Mesendoderm (in vitro differentiated cells): ENCODE results near the gene APLF.

ENCODE experiments used
- DNase-seq: peaks from one replicate; pipeline ENCODE4 v3.0.0; 2013
- H2AK5ac ChIP-seq: 2 replicates; pipeline ENCODE4 v1.6.1; 2013; ENCODE audit warnings: low read length, inconsistent platforms
- H2BK120ac ChIP-seq: 2 replicates; pipeline ENCODE4 v1.6.1; 2013; ENCODE audit warnings: low read depth, mild to moderate bottlenecking, low read length, moderate library complexity, mixed read lengths
- H2BK15ac ChIP-seq: replicated peaks from 2 replicates; pipeline ENCODE4 v1.6.1; 2013; ENCODE audit warnings: low read depth, mild to moderate bottlenecking, moderate library complexity
- H2BK5ac ChIP-seq: 2 replicates; pipeline ENCODE4 v1.6.1; 2013; ENCODE audit warnings: low read length, inconsistent platforms
- H3K18ac ChIP-seq: 2 replicates; pipeline ENCODE4 v1.6.1; 2013; ENCODE audit warnings: mild to moderate bottlenecking, low read length, mixed read lengths
- H3K23ac ChIP-seq: one replicate; pipeline ENCODE4 v1.6.1; 2013; ENCODE audit warnings: low read length
- H3K27ac ChIP-seq: 2 replicates; pipeline ENCODE4 v1.5.1; 2013; ENCODE audit warnings: low read depth, mild to moderate bottlenecking, inconsistent platforms, low read length, moderate library complexity
- H3K27me3 ChIP-seq: 2 replicates; pipeline ENCODE4 v1.6.1; 2013; ENCODE audit warnings: low read length, control low read depth, mild to moderate bottlenecking, inconsistent platforms; ENCODE audit not compliant: insufficient read depth, poor library complexity
- H3K36me3 ChIP-seq: 2 replicates; pipeline ENCODE4 v1.6.1; 2013; ENCODE audit warnings: low read length, inconsistent platforms; ENCODE audit not compliant: control insufficient read depth, insufficient read depth
- H3K4ac ChIP-seq: one replicate; pipeline ENCODE4 v1.6.1; 2013; ENCODE audit warnings: low read depth, mild to moderate bottlenecking, low read length, moderate library complexity
- H3K4me1 ChIP-seq: 2 replicates; pipeline ENCODE4 v1.6.1; 2013; ENCODE audit warnings: low read depth, low read length, inconsistent platforms; ENCODE audit not compliant: control insufficient read depth
- H3K4me2 ChIP-seq: 2 replicates; pipeline ENCODE4 v1.6.1; 2013; ENCODE audit warnings: low read length
- H3K4me3 ChIP-seq: 2 replicates; pipeline ENCODE4 v1.5.1; 2013; ENCODE audit warnings: mild to moderate bottlenecking, low read length
- H3K56ac ChIP-seq: one replicate; pipeline ENCODE4 v1.6.1; 2013; ENCODE audit warnings: low read length
- H3K79me1 ChIP-seq: 2 replicates; pipeline ENCODE4 v1.6.1; 2013; ENCODE audit warnings: low read length, inconsistent platforms
- H3K79me2 ChIP-seq: 2 replicates; pipeline ENCODE4 v1.6.1; 2013; ENCODE audit warnings: mild to moderate bottlenecking, low read length; ENCODE audit not compliant: control insufficient read depth, insufficient read depth
- H3K9ac ChIP-seq: 2 replicates; pipeline ENCODE4 v1.6.1; 2013; ENCODE audit warnings: low read length, inconsistent platforms
- H4K5ac ChIP-seq: one replicate; pipeline ENCODE4 v1.6.1; 2013; ENCODE audit warnings: low read length
- H4K8ac ChIP-seq: one replicate; pipeline ENCODE4 v1.6.1; 2013; ENCODE audit warnings: low read depth, mild to moderate bottlenecking, control low read depth, low read length, moderate library complexity
- WGBS: extraction: QIAGEN DNeasy Blood & Tissue Kit; methylation state at CpG from one replicate; pipeline ENCODE4 v1.1.7; 2013; ENCODE audit warnings: low lambda C conversion rate, missing lambda C conversion rate; ENCODE audit not compliant: insufficient coverage; ENCODE audit errors: extremely low coverage; 5-methylcytosine and 5-hydroxymethylcytosine counted together

Gene APLF

DNA sequence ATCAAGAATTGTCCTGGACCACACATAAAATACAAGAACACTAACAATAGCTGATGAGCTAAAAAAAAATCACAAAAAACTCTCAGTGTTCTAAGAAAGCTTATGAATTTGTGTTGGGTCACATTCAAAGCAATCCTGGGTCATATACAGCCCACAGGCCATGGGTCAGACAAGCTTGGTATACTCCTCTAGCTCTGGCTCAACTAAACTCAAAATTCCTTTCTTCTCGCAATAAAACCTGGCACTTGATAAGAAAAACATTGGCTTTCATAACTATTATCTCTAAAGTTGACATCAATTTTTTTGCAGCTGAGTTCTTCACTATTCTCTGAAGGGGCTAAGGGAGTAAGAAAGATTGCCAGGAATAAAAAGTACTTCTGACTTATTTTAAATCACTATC lies 38.6 kb upstream of the APLF start:
- Histone ChIP-seq H2BK15ac (no peak overlapping the region), H3K79me2 (no peaks in the 10 kb centered on the region), H2BK120ac (no peak overlapping the region), H3K4ac (no peak overlapping the region), H3K27me3 (no peaks in the 10 kb centered on the region), H3K9ac (no peak overlapping the region), H3K27ac (no peak overlapping the region), H2BK5ac (no peak overlapping the region), H3K56ac (no peak overlapping the region), H3K4me1 (peaks cover 2% of the 10 kb centered on the region), H3K4me2 (no peak overlapping the region), H3K4me3 (no peak overlapping the region), H4K5ac (no peak overlapping the region), H3K36me3 (no peaks in the 10 kb centered on the region), H3K23ac (no peak overlapping the region), H3K18ac (no peak overlapping the region), H3K79me1 (no peaks in the 10 kb centered on the region), H2AK5ac (no peak overlapping the region), H4K8ac (no peak overlapping the region)
- DNase-seq: no peak
- WGBS: no CpG with 5 or more reads among the region's 1 CpG

DNA sequence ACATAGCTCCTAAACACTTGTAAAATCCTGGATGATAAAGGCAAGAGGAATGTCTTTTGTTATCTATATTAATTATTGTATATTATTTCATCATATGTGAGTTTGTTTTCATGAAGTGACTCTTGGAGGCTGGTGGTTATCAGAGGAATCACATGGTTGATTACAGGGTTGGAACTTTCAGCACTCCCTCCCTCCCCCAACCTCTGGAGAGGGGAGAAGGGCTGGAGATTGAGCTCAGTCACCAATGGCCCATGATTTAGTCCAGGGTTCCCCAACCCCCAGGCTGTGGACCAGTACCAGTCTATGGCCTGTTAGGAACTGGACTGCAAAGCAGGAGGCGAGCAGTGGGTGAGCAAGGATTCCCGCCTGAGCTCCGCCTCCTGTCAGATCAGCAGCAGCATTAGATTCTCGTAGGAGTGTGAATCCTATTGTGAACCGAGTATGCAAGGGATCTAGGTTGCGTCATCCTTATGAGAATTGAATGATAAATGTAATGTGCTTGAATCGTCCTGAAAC lies 38.0 kb upstream of the APLF start:
- no peak for DNase-seq
- H3K56ac ChIP-seq: no peak overlapping the region
- no peak overlapping the region for H3K9ac ChIP-seq
- H3K23ac ChIP-seq: no peak overlapping the region
- H4K8ac ChIP-seq: no peak overlapping the region
- H2BK120ac ChIP-seq: no peak overlapping the region
- H3K27ac ChIP-seq: no peak overlapping the region
- H3K4ac ChIP-seq: no peak overlapping the region
- H3K4me1 ChIP-seq: peaks cover 2% of the 10 kb centered on the region
- no peaks in the 10 kb centered on the region for H3K79me1 ChIP-seq
- H4K5ac ChIP-seq: no peak overlapping the region
- no peak overlapping the region for H3K4me3 ChIP-seq
- no peaks in the 10 kb centered on the region for H3K36me3 ChIP-seq
- WGBS: no CpG with 5 or more reads among the region's 7 CpGs
- no peak overlapping the region for H2AK5ac ChIP-seq
- H2BK5ac ChIP-seq: no peak overlapping the region
- H3K18ac ChIP-seq: no peak overlapping the region
- no peak overlapping the region for H3K4me2 ChIP-seq
- H3K27me3 ChIP-seq: no peaks in the 10 kb centered on the region
- no peaks in the 10 kb centered on the region for H3K79me2 ChIP-seq
- H2BK15ac ChIP-seq: no peak overlapping the region

DNA sequence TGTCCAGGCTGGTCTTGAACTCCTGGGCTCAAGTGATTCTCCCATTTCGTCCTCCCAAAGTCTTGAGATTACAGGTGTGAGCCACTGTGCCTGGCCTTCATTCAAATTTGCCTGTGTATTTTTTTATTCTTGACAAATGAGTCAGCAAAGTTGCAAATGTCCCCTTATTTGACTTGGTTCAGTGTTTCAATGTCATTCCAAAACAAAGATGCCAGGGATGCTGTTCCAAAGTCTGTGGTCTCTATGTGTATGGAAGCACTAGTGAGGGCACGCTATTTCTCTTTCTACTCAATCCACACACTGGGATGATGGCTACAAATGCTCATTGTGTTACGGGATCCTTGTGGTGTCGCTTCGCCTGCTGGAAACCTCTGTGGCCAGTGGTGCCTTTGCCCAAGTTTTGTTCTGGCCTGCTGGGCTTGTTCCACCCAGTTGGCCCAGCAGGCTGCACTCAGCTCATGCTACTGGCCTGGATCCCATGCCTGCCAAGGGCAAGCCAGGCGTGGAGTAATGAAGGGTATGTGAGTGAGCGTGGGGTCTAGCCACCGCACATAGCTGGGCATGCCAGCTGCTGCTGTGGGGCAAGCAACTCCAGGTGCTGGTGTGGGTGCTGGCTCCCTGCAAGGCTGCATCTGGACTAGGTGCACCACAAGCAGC lies 35.9 kb upstream of the APLF start:
- no peaks in the 10 kb centered on the region for H3K36me3 ChIP-seq
- DNase-seq: no peak
- H2AK5ac ChIP-seq: no peak overlapping the region
- H3K9ac ChIP-seq: no peak overlapping the region
- H3K56ac ChIP-seq: no peak overlapping the region
- H3K79me2 ChIP-seq: no peaks in the 10 kb centered on the region
- H3K79me1 ChIP-seq: no peaks in the 10 kb centered on the region
- no peak overlapping the region for H2BK120ac ChIP-seq
- no peak overlapping the region for H3K27ac ChIP-seq
- no CpG with 5 or more reads among the region's 8 CpGs for WGBS
- no peak overlapping the region for H3K18ac ChIP-seq
- no peak overlapping the region for H2BK5ac ChIP-seq
- H3K4me2 ChIP-seq: no peak overlapping the region
- no peak overlapping the region for H2BK15ac ChIP-seq
- peaks cover 2% of the 10 kb centered on the region for H3K4me1 ChIP-seq
- H3K27me3 ChIP-seq: no peaks in the 10 kb centered on the region
- no peak overlapping the region for H3K23ac ChIP-seq
- no peak overlapping the region for H3K4ac ChIP-seq
- H4K8ac ChIP-seq: no peak overlapping the region
- no peak overlapping the region for H4K5ac ChIP-seq
- no peak overlapping the region for H3K4me3 ChIP-seq

DNA sequence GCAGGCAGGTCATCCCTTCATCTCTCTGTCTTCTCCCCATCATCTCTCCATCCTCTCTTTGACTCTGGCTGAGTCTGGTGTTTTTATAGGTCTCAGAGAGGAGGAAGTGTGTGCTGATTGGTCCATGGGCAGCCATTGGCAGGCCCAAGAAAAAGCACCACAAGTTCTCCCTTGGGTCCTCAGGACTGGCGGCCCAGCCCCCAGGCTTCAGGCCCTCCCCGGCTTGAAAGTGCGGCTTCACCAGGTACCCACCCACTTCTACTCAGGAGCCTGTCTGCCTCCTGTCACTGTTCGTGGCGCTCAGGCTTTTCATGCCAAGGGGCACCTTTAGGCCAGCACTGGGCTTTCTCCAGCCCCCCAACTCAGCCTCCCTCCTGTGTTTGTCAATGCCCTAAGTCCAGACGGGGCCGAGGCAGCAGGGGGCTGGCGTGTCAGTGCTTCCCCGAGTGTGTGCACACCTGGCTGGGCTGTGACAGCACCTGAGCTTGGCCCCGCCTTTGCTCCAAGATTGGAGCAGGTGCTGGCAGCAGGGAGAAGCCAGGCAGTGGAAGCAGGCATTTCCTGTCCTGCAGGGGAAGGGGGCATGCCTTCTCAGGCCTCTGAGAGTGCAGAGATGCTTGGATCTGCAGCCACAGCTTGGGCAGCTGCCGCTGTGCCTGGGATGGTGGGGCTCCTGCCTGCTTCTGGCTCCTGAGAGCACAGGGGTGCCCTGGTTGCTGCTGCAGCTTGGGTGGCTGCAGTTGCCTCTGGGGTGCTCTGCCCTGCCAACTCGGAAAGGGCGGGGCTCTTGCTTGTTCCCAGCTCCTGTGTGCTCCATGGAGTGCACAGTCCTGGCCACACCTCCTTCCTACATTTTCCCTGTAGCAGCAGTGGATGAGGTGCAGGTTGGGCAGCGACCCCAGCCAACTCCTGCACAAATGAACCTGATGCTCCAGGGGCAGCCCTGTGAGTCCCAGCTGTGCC lies 34.4 kb upstream of the APLF start:
- H2BK15ac ChIP-seq: no peak overlapping the region
- no peak overlapping the region for H3K18ac ChIP-seq
- no peak overlapping the region for H2BK120ac ChIP-seq

GRCh38 chr2:68434981-68435380 lies 32.4 kb upstream of the APLF start:
- H2BK5ac ChIP-seq: no peak overlapping the region
- DNase-seq: no peak

More for the DNA sequence above, 34.4 kb upstream of the APLF start:
- H3K79me1 ChIP-seq: no peaks in the 10 kb centered on the region
- WGBS: no CpG with 5 or more reads among the region's 14 CpGs
- no peak overlapping the region for H2AK5ac ChIP-seq
- H3K4ac ChIP-seq: no peak overlapping the region
- H3K23ac ChIP-seq: no peak overlapping the region
- peaks cover 2% of the 10 kb centered on the region for H3K4me1 ChIP-seq
- H3K56ac ChIP-seq: no peak overlapping the region
- H2BK5ac ChIP-seq: no peak overlapping the region
- no peak overlapping the region for H3K9ac ChIP-seq
- no peak overlapping the region for H3K4me3 ChIP-seq
- H3K79me2 ChIP-seq: no peaks in the 10 kb centered on the region
- H3K4me2 ChIP-seq: no peak overlapping the region
- H3K36me3 ChIP-seq: no peaks in the 10 kb centered on the region
- no peak for DNase-seq
- no peak overlapping the region for H4K8ac ChIP-seq
- H3K27ac ChIP-seq: no peak overlapping the region
- H4K5ac ChIP-seq: no peak overlapping the region
- H3K27me3 ChIP-seq: no peaks in the 10 kb centered on the region

More at GRCh38 chr2:68434981-68435380, 32.4 kb upstream of the APLF start:
- Histone ChIP-seq H3K4me2 (no peak overlapping the region), H3K18ac (no peak overlapping the region), H3K79me2 (no peaks in the 10 kb centered on the region), H3K79me1 (no peaks in the 10 kb centered on the region), H3K27me3 (no peaks in the 10 kb centered on the region), H2BK120ac (no peak overlapping the region), H2AK5ac (no peak overlapping the region), H3K4me3 (no peak overlapping the region), H4K5ac (no peak overlapping the region), H3K9ac (no peak overlapping the region), H2BK15ac (no peak overlapping the region), H4K8ac (no peak overlapping the region), H3K4me1 (no peaks in the 10 kb centered on the region), H3K23ac (no peak overlapping the region), H3K56ac (no peak overlapping the region), H3K27ac (no peak overlapping the region), H3K4ac (no peak overlapping the region), H3K36me3 (no peaks in the 10 kb centered on the region)
